ENCODE measurements around the gene TBPL2.
"Not testable (repeated sequence)": the region's sequence is repeated elsewhere in the genome, so short reads cannot be mapped to it uniquely, and the experiment has no call there.

TBPL2 gene

DNA sequence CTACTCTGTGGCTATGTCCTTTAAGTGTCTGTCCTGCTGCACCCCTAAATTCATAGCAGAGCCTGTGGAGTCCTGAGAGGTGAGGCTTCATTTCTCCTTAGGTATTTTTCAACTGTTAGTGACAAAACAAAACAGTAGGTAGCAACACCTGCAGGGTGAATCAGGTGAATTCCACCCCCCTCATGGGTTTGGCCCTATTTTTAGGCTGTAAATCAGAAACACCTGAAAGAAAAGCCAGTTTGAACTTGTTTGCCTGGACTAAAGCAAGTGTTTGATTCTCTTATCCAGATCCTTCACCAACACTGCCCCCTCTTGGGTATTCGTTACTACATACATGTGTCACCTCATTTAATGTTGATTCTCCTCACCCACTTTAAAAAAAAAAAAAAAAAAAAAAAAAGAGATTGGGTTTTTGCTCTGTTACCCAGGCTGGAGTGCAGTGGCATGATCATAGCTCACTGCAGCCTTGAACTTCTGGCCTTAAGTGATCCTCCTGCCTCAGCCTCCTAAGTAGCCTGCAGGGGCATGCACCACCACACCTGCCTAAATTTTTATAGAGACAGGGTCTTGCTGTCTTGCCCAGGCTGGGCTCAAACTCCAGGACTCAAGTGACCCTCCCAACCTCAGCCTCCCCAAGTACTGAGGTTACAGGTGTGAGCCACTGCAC lies 10.3 kb downstream of the TBPL2 start:
- peak; percentile 83 to 88 for DNase-seq
- TF ChIP-seq GATA1 (IDR thresholded peaks at IDR 0.05; ENCODE audit: low read depth, low read length), result no peak
- TF ChIP-seq POLR2A (IDR thresholded peaks at IDR 0.05; ENCODE audit: low read length), result no peak

DNA sequence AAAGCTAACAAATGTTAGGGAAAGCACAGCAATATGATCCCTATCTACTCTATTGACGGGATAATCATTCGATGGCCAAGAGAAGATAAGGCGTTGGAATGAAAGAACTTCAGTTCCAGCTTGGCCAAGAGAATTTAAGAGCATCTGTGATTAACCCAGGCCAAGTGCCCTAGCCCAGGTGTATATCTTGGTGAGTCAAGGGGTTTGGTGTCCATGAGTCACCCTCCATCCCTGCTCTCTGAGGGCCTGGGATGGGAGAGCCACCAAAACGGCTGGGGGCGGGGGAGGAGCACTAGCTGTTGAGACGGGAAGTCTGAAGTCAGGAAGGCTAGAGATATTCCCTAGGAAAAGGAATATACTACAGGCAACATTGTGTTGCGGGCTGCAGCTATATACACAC lies 13.0 kb downstream of the TBPL2 start:
- DNase-seq, result peak; percentile 11 to 49
- TF ChIP-seq GATA1 (IDR thresholded peaks at IDR 0.05; ENCODE audit: low read depth, low read length) (no peak), POLR2A (IDR thresholded peaks at IDR 0.05; ENCODE audit: low read length) (no peak)

DNA sequence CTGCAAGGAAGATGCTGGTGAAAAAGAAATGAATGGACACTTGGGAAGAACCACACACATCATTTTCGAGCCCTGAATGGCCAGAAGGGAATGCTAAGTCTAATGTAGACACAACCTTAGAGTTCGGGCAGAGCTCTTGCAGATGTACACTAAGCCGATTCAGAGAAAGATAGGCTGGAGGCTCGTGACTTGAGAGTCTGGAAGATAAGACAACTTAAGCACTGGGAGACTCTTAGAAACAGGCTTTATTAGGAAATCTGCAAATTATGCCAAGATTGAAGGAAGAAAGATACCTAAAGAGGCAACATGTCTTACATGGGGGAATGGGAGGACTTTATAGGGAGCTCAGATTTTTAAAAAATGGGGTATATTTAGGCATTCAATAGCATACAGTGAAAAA lies 13.5 kb downstream of the TBPL2 start:
- TF ChIP-seq GATA1 (IDR thresholded peaks at IDR 0.05; ENCODE audit: low read depth, low read length) (no peak), POLR2A (IDR thresholded peaks at IDR 0.05; ENCODE audit: low read length) (no peak)
- DNase-seq, result peak; percentile 35 to 42

DNA sequence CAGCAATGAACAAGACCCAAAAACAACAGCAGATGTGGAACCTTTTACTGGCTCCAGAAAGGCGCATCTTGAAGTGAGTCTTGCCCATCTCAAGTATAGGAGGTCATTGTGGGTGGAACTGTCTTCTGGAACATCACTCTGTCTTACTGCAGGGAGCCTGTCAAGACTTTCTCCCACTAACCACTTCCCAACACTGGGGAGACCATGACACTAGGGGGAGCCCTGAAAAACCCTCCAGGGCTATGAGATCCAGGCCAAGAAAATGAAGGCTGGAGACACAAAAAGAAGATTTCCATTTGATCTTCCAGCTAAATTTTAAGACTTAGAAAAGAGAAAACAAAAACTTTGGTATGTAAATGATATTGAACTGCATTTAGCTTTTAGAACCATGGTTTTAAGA lies 15.3 kb downstream of the TBPL2 start:
- TF ChIP-seq GATA1 (IDR thresholded peaks at IDR 0.05; ENCODE audit: low read depth, low read length) (no peak), POLR2A (IDR thresholded peaks at IDR 0.05; ENCODE audit: low read length) (no peak)
- DNase-seq, result no peak

DNA sequence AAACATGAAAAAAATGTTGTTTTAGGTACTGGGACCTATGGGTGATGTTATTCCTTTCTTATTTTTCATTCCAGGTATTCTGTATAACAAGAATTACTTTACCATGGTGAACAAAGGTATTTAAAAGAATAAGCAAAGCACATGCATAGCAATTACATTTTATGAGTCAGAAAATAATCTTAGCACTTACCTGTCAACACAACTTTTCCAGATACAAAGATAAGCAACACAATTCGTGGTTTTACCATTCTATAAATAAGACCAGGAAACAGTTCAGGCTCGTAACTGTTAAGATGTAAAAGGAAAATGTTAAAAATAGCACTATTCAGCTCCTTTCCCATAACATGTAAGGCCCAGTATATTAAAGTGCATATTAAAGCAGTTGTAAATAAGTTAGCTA lies 16.4 kb downstream of the TBPL2 start:
- no peak for DNase-seq
- TF ChIP-seq POLR2A (IDR thresholded peaks at IDR 0.05; ENCODE audit: low read length) (no peak), GATA1 (IDR thresholded peaks at IDR 0.05; ENCODE audit: low read depth, low read length) (no peak)

DNA sequence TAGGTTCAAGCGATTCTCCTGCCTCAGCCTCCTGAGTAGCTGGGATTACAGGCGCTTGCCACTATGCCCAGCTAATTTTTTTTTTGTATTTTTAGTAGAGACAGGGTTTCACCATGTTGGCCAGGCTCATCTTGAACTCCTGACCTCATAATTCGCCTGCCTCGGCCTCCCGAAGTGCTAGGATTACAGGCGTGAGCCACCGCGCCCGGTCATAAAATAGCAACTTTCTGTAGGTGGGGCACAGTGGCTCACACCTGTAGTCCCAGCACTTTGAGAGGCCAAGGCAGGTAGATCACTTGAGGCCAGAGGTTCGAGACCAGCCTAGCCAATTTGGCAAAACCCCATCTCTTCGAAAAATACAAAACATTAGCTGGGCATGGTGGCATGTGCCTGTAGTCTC lies 18.1 kb downstream of the TBPL2 start:
- DNase-seq, result not testable (repeated sequence)

DNA sequence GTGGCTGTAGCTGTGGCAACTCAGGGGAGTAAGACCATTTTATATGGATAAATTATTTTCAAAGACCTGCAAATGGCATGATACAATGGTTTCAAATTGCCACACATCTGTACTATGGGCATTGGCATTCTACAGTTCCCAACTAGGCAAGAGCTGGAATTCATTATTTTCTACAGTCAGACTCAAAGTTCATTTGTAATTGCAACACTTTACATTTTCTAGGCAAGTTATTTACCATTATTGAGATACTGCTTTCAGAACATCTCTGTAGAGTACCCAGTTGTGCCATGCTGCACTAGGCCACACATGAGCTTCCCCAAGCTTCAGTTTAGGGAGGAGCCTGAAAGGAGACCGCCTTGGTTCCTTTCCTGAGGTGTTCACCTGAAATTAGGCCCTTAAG lies 20.8 kb downstream of the TBPL2 start:
- no peak for TF ChIP-seq POLR2A (IDR thresholded peaks at IDR 0.05; ENCODE audit: low read length)
- TF ChIP-seq GATA1 (IDR thresholded peaks at IDR 0.05; ENCODE audit: low read depth, low read length), result no peak
- DNase-seq, result no peak

DNA sequence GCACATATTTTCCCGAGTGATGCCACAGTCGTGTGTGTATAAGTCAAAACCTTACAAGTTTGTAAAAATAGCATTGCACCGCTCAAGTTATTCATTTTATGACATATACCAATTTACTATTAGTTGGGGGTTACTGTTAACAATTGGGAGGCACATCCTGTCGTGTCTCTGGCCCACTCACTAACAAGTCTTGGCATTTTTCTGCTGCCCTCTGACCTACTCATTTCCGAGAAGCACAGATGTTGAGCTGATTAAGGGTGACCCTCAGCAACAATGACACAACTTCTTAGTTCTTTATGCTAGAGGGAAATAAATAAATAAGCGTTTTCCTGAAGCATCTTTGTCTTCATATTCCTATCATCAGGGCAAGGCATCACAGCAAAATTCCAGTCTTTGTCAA lies 22.0 kb downstream of the TBPL2 start:
- DNase-seq, result peak in 1 of 2 experiments; percentile 20
- no peak for TF ChIP-seq GATA1 (IDR thresholded peaks at IDR 0.05; ENCODE audit: low read depth, low read length)

DNA sequence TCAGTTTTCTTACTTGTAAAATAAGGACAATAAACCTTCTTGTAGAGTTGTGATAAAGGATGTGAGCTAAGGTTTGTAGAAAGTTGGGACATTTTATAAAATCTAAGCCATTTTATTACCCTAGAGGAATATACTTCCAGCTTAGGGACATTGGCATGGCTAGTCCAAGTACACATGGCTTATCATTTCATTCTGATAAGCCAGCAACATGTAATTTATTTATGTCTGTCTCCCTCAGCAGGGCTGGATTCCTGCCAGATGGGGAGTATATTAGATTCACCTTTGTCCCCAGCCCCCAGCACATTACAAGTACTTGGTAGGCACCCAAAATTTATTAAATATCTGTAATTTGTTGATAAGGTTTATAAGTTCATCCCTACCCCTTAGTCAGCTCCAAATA lies 22.5 kb downstream of the TBPL2 start:
- peak; percentile 62 to 64 for DNase-seq
- TF ChIP-seq POLR2A (IDR thresholded peaks at IDR 0.05; ENCODE audit: low read length) (no peak), GATA1 (IDR thresholded peaks at IDR 0.05; ENCODE audit: low read depth, low read length) (no peak)

DNA sequence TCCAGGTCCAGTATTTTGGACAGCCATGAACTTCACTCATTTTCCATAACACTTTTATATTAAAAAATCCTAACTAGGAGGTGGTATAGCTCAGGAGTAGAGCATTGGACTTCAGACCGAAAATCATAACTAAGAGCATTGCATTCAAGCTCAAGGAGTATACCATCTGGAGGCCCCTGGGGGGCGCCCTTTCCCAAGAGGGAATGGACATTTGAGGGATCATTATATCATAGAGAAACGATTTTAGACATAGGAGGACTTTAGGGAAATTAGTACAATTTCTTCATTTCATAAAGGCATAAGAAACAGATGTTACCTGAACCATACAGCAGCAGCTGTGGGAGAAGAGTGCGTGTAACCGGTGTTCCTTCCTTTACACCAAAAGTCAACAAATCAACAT lies 23.6 kb downstream of the TBPL2 start:
- TF ChIP-seq POLR2A (IDR thresholded peaks at IDR 0.05; ENCODE audit: low read length) (no peak), GATA1 (IDR thresholded peaks at IDR 0.05; ENCODE audit: low read depth, low read length) (no peak)
- peak; percentile 58 to 66 for DNase-seq

DNA sequence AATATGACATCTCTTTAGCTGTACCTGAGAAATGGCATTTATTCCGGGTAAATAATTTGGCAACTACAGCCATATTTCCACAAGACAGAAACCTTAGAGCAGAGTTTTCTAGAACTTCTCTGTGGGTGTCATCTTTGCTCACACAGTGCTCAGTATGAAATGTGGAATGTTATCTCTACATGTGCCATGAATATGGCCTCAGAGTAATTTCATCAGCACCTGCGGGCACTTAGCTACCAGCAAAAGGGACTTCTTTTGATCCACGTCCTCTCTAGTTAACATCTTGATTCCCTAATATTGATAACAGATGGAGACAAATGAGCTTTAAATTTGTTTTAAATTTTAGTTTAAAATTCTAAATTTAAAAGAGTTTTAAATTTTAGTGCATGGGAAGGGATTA lies 25.9 kb downstream of the TBPL2 start:
- TF ChIP-seq GATA1 (IDR thresholded peaks at IDR 0.05; ENCODE audit: low read depth, low read length) (no peak), POLR2A (IDR thresholded peaks at IDR 0.05; ENCODE audit: low read length) (no peak)
- DNase-seq, result no peak

DNA sequence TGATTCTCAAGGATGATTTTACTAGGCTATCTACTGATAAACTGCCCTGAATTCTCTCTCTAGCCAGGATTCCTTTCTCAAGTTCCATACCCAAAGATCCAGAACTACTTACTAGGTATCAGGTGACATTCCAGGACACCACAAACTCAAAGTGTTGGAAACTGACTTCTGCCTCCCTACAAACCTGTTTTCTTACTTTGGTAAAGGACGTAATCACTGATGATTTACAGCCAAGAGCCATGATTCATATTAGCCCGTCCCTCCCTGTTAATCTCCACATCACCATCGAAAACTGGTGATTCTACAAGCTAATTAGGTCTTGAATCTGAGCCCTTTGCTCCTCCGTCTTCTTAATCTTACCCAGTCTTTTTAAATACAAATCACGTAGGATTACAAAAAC lies 27.7 kb downstream of the TBPL2 start:
- TF ChIP-seq GATA1 (IDR thresholded peaks at IDR 0.05; ENCODE audit: low read depth, low read length), result no peak
- no peak for TF ChIP-seq POLR2A (IDR thresholded peaks at IDR 0.05; ENCODE audit: low read length)
- DNase-seq, result peak; percentile 7 to 50

DNA sequence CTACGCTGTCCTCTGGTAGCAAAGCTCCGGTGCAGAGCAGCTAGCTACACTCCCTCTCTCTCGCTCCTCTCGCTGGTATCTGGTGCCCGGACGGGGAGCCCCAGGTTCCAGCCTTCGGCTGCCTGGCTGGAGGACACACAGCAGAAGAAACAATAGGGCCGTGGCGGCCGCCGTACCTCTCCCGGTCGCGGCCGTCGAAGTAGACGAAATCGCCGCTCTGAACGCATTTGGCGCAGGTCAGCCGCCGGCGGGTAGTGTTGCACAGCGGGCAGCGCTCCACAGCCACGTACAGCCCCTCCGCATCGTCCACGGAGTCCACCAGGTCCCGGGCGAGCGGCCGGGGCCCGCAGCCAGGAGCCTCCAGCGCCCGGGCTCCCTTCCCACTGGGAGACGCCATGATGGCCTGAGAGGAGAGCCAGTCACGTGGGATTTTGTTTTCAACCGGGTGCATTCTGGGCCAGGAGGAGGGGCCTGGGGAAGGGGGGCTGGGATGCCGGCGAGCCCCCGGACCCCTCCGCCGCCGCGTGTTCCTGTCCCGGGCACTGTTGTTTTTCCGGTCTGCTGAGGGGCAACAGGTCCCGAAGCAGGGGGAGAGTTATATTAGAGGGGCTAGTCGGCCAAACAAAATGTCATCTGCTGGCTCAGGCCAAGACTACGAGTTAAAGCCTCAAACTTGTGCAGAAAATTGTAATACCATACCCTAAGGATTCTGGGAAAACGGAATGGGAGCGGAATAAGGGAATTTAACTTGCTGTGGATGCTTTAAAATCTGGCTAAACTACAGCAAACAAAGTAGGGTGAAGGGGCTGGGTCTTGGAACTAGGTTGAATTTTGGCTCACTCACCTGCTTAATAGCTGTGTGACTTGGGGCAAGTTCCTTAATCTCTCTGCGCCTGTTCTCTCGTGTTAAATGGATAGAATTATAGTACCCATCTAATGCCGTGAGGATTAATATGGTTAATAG lies 28.7 kb downstream of the TBPL2 start, which contains the start of gene ATG14:
Gene ATG14, minus strand, starts transcription at position 405 of the 964 bp plus-strand sequence. Its CDS starts 8 bp downstream, at position 397.
- peak; percentile 70 for TF ChIP-seq POLR2A (IDR thresholded peaks at IDR 0.05; ENCODE audit: low read length)
- no peak for TF ChIP-seq GATA1 (IDR thresholded peaks at IDR 0.05; ENCODE audit: low read depth, low read length)
- peak; percentile 87 to 89 for DNase-seq

DNA sequence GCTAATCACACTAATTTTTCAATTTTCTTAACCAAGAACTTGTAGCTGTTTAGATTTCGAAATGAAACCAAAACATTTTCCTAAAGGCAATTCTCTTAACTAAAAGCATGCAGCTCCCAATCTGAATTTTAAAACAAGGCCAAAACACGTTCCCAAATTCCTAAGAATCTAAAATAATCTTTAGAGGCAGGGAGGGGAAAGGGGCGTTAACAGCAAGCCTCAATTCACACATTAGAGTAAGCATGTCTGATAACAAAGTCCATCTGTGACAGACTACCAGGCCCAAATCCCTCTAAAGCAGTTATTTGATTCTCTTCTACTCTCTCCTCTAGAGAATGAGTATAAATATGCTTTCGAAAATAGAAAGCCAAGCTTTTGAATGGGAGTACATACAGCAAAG lies 29.5 kb downstream of the TBPL2 start:
- DNase-seq, result peak; percentile 38 to 53
- TF ChIP-seq GATA1 (IDR thresholded peaks at IDR 0.05; ENCODE audit: low read depth, low read length), result no peak
- TF ChIP-seq POLR2A (IDR thresholded peaks at IDR 0.05; ENCODE audit: low read length), result no peak
